GM18520 (cell line): ENCODE results near the gene SBNO2.

Source experiments
- ATAC-seq: cut with Tn5 transposase; IDR thresholded peaks from one replicate; pipeline ENCODE4 v1.9.1; 2021; ENCODE audit not compliant: unreplicated experiment

Gene SBNO2

GRCh38 chr19:1074544-1075283 lies 99.4 kb downstream of the SBNO2 start:
- ATAC-seq: no peak

- ATAC-seq: no peak
These were observed 100.0 kb downstream of the SBNO2 start for GRCh38 chr19:1073956-1074517.

- ATAC-seq: no peak
These were observed 100.8 kb downstream of the SBNO2 start for GRCh38 chr19:1073063-1073955.

- no peak for ATAC-seq
These were observed 101.6 kb downstream of the SBNO2 start for GRCh38 chr19:1072371-1073015.

GRCh38 chr19:1070931-1071791 lies 102.9 kb downstream of the SBNO2 start:
- no peak for ATAC-seq

- no peak for ATAC-seq
These were observed 103.5 kb downstream of the SBNO2 start for GRCh38 chr19:1070576-1070930.

- ATAC-seq: no peak
These were observed 104.9 kb downstream of the SBNO2 start for GRCh38 chr19:1069009-1069779.

GRCh38 chr19:1068009-1069001 lies 105.8 kb downstream of the SBNO2 start:
- no peak for ATAC-seq

GRCh38 chr19:1067341-1067957 lies 106.6 kb downstream of the SBNO2 start:
- no peak for ATAC-seq

- ATAC-seq: no peak
These were observed 107.2 kb downstream of the SBNO2 start, which contains the start of gene ARHGAP45 for GRCh38 chr19:1066748-1067340. TSS of gene ARHGAP45 (plus strand) at chr19:1067167. CDS start at chr19:1067406, 239 bp downstream.

- no peak for ATAC-seq
These were observed 107.8 kb downstream of the SBNO2 start for GRCh38 chr19:1066251-1066747.

- no peak for ATAC-seq
These were observed 108.4 kb downstream of the SBNO2 start for GRCh38 chr19:1065606-1066109.

- ATAC-seq: no peak
These were observed 109.1 kb downstream of the SBNO2 start for GRCh38 chr19:1064661-1065605.

- ATAC-seq: no peak
These were observed 110.0 kb downstream of the SBNO2 start for GRCh38 chr19:1063909-1064660.
